ENCODE results near the gene SOD1.
A peak's percentile ranks its signal among the peaks of the same experiment; 100 is the strongest.
"Not testable (repeated sequence)": the region's sequence is repeated elsewhere in the genome, so short reads cannot be mapped to it uniquely, and the experiment has no call there.

SOD1 gene

DNA sequence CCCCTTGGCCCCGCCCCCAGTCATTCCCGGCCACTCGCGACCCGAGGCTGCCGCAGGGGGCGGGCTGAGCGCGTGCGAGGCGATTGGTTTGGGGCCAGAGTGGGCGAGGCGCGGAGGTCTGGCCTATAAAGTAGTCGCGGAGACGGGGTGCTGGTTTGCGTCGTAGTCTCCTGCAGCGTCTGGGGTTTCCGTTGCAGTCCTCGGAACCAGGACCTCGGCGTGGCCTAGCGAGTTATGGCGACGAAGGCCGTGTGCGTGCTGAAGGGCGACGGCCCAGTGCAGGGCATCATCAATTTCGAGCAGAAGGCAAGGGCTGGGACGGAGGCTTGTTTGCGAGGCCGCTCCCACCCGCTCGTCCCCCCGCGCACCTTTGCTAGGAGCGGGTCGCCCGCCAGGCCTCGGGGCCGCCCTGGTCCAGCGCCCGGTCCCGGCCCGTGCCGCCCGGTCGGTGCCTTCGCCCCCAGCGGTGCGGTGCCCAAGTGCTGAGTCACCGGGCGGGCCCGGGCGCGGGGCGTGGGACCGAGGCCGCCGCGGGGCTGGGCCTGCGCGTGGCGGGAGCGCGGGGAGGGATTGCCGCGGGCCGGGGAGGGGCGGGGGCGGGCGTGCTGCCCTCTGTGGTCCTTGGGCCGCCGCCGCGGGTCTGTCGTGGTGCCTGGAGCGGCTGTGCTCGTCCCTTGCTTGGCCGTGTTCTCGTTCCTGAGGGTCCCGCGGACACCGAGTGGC lies at the start of gene SOD1:
Gene SOD1 (plus strand): TSS at position 158 of the 723 bp plus-strand sequence. CDS start 77 bp downstream, at position 235.
- peak; percentile 89 to 94 for DNase-seq

DNA sequence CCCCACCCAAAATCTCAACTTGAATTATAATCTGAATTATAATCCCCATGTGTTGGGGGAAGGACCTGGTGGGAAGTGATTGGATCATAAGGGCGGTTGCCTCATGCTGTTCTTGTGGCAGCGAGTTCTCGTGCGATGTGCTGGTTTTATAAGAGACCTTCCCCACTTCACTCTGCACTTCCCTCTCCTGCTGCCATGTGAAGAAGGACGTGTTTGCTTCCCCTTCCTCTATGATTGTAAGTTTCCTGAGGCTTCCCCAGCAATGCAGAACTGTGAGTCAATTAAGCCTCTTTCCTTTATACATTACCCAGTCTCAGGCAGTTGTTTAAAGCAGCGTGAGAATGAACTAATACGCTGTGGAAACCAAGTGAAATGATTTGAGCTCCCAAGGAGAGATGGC lies 48.0 kb upstream of the SOD1 start:
- DNase-seq, result no peak

DNA sequence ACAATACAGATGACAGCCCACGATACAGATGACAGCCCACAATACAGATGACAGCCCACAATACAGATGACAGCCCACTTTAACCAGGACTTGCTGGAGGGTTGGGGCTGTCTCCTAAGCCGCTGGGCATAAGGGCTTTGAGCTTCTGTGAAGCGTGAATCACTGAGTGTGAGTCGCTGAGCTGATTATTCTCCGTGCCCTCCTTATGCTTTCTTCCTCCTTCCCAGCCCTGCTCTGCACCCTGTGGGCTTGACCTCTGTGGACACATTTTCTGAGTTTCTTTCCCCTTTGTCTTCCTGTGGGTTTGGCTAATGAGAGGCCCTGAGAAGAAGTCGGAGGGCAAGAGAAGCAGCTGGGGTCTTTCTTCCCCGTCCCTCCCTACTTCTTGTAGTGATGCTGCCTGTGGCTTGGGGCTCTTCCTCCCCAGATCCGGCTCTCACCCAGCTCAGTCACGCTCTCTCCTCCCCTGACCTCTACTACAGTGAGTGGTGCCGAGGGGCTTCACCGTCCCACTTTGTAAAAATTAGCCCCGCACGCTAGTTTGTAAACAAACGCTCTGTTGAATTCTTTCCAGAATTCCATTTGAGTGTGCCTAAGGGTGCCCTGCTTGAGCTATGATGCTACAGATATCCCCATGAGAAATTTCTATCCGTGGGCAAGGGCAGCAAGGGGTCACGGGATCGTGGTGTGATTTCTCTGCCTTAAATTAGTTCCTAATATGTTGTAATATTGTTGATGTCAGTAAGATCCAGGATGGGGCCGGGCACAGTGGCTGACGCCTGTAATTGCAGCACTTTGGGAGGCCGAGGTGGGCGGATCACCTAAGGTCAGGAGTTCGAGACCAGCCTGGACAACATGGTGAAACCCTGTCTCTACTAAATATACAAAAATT lies 46.4 kb upstream of the SOD1 start:
- peak in 1 of 2 experiments; percentile 27 for DNase-seq

DNA sequence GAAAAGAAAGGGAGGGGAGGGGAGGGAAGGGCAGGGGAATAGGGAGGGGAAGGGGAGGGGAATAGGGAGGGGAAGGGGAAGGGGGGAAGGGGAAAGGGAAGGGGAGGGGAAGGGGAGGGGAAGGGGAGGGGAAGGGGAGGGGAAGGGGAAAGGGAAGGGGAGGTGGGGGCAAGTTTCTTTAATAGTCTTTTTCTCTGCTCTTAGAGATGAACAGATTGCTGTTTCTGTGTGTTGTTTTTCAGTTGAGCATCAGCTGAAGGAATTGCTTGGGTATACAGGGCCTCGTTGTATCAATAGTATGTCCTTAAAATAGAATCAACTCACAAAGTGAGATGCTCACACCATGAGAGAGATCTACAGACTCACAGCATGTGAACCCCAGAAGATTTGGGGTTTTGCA lies 44.8 kb upstream of the SOD1 start:
- DNase-seq, result no peak

DNA sequence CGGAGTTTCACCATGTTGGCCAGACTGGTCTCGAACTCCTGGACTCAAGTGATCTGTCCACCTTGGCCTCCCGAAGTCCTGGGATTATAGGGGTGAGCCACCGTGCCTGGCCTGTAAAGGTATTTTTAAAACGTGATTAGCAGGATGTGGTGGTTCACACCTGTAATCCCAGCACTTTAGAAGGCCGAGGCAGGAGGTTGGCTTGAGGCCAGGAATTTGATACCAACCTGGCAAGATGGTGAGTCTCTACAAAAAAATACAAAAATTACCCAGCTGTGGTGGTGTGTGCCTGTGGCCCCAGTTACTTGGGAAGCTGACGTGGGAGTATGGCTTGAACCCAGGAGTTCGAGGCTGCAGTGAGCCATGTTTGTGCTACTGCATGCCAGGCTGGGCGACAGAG lies 43.3 kb upstream of the SOD1 start:
- DNase-seq, result no peak

DNA sequence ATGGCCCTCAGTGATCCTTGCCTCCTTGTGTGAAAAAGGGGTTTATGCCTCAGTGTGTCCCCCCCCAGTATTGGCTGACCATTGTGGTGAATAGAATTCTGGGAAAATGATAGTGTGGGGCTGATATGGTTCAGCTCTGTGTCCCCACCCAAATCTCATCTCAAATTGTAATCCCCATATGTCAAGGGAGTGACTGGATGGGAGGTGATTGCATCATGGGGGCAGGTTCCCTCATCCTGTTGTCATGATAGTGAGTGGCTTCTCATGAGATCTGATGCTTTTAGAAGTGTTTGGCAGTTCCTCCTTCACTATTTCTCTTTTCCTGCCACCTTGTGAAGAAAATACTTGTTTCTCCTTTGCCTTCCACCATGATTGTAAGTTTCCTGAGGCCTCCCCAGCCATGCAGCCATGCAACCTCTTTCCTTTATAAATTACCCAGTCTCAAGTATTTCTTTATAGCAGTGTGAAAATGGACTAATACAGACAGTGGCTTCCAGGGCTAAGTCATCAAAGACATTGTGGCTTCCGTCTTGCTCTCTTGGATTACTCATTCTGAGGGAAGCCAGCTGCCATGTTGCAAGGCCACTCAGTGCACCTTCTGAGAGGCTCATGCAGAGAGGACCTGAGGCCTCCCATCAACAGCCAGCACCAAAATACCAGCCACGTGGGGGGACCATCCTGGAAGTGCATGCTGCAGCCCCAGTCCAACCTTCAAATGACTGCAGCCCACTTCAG lies 40.6 kb upstream of the SOD1 start:
- DNase-seq, result no peak

DNA sequence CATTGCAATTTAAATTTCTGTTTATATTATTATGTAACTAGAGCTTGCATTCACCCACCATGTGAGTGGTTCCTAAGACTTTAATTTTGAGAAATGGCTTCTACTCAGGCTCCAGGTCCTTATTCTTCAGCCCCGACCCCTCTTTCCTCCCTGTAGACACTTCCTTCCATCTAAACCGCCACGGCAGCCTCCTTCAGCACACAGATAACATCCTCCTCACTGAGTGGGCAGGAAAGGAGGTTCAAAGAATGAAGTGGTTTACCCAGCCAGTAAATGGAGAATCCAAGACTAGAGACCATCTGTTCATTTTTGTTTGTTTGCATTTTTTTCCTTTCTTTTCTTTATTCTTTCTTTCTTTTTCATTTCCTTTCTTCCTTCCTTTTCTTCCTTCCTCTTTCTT lies 37.1 kb upstream of the SOD1 start:
- no peak for DNase-seq

DNA sequence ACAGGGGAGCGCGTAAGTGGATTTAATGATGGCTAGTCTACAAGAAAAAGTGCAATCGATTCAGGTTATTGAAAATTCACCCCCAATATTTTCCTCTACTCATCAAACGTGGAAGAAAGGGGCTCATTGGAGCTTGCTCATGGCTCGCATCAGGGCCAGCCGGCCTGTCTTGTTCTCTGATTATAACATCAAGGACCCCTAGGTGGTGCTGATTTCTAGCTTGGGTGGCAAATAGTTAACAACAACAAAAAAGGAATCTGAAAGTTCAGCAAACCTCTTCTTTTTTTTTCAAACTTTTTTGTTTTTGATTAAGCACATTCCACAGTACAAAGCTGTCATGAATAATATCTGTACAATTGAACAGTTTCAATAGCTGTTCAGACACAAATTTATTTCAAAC lies 35.8 kb upstream of the SOD1 start:
- DNase-seq, result peak in 1 of 2 experiments; percentile 18

DNA sequence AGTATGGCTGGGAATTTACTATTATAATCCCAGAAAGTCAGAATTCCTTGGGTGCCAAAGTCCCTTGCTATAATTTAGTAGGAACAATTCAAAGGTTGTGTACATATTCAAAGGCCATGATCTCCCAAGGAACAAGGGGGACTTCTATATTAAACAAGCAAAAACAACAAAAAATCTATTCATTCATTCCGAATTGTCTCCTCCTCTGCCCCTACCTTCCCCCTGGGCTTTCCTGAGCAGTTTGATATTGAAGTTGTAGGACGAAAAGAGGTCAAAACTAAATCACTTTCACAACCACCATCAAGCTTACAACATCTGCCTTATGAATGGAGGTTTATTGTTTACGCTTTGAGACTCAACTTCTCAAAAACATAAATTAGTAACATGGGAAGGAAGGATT lies 35.3 kb upstream of the SOD1 start:
- DNase-seq, result no peak

DNA sequence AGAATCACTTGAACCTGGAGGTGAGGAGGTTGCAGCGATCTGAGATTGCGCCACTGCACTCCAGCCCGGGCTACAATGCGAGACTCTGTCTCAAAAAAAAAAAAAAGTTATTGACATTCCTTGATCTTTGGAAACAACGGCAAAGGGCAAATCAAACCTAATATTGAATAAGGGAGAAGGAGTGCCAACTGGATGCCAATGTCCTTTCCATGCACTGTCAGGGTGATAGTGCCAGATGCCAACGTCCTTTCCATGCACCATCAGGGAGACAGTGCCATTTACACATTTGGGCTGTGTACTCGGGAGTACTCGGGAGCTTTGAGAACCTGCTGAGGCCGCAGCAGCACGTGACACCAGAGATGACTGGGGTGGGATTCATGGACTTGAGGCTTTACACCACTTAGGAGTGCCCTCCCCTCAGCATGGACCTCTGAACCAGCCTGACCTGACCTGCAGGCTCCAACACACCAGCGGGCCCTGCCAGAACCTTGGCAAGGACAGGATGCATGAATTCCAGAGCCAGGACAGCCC lies 34.5 kb upstream of the SOD1 start:
- DNase-seq, result no peak

DNA sequence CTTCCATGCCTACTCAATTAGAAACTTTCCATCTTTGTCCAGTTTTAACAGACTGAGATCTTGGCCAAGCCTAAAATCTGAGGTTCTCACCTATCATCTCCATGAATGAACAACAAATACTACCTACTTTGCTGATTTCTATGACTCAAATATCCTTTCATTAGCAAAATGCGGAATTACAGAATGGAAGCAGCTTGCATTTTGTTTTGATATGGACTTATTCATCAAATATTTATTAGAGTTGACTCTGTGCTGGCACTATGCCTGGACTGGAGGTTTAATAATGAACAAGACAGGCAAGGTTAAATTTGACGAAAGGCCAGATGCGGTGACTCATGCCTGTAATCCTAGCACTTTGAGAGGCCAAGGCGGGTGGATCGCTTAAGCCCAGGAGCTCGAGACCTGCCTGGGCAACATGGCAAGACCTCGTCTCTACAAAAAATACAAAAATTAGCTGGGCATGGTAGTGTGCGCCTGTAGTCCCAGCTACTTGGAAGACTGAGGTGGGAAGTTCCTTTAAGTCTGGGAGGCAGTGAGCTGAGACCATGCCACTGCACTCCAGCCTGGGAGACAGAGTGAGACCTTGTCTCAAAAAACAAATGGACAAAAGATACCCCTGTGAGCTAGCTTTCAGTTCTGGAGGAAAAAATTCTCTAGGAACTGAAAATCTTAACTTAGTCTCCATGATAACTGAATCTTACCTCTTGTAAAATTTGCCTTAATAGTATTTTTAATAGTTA lies 29.4 kb upstream of the SOD1 start:
- peak in 1 of 2 experiments; percentile 44 for DNase-seq

DNA sequence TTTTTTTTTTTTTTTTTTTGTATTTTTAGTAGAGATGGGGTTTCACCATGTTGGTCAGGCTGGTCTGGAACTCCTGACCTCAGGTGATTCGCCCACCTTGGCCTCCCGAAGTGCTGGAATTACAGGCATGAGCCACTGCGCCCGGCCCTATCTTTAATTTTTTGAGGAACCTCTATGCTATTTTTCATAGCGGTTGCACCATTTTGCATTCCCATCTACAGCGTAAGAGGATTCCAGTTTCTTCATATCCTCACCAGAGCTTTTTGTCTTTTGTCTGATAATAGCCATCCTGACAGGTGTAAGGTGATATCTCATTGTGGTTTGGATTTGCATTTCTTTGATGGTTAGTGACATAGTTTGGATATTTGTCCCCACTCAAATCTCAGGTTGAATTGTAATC lies 27.6 kb upstream of the SOD1 start:
- DNase-seq, result not testable (repeated sequence)

DNA sequence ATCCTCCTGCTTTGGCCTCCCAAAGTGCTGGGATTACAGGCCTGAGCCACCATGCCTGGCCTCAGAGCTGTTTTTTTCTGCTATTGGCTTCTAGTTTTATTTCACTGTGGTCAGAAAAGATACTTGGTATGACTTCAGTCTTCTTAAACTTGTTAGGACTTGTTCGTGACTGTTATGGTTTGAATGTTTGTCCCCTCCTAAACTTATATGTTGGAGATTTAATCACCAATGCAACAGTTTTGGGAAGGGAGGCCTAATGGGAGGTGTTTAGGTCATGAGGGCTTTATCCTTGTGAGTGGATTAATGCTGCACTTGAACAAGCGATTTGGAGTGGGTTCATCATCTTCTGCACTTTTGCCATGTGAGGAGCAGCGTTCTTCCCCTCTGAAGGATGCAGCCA lies 24.5 kb upstream of the SOD1 start:
- no peak for DNase-seq

DNA sequence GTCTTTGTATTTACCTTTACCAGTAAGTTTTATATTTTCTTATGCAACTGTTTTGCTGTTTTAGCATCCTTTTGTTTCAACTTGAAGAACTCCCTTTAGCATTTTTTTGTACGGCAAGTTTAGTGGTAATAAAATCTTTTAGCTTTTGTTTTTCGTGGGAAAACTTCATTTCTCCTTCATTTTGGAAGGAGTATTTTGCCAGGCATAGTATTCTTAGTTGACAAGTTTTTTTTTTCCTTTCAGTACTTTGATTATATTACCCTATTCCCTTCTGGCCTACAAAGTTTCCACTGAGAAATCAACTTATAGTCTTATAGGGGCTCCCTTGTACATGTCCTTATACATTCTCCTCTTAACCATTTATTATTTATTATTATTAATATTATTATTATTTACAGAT lies 22.6 kb upstream of the SOD1 start:
- no peak for DNase-seq

DNA sequence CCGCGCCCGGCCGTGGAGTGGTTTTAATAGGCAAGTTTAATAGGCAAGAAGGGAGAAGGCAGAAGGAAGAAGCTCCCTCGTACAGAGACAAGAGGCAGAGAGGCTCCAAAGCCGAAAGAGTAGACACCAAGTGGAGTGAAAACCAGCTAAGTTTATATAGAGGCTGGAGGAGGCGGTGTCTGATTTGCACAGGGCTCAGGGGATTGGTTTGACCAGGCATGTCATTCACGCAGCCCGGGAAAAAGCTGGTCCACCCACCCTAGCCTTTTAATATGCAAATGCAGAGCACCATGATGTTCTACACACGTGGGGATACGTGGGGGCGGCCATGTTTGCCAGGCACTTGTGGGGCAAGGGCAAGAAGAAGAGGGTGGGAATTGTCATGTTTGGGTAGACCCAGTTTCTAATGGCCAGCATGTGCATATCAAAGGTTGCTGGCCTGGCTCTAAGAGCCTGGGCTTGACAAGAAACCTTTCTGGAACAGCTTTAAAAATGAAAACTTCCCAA lies 18.0 kb upstream of the SOD1 start:
- DNase-seq, result no peak

DNA sequence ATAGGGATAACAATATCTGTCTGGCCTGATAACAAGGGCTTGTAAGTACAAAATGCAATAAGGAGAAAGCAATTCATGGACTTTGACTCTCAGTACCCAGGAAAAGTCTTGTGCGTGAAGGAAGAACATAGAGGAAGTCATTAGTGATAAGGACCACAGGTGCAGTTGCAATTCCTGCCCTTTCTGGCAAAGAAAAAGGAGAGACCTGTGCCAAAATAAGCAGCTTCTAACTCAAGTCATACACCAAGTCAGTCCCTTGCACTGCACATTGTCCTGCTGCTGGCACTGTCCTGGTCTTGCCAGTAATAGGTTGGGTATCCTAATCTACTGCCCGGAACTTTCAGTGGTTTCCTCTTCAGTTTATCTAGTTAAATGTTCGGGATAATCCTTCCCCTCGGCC lies 14.8 kb upstream of the SOD1 start:
- no peak for DNase-seq

DNA sequence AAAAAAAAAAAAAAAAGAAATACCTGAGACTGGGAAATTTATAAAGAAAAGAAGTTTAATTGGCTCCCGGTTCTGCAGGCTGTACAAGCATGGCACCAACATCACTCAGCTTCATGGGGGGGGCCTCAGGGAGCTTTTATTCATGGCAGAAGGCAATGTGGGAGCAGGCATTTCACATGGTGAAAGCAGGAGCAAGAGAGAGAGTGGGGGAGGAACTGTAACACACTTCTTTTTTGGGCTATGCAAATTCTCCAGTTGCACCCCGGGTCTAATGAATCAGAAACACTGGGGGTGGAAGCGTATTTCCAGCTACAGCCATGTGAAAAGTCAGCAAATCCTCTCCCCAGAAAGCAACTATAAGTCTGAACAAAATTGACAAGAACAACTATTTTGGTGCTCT lies 11.8 kb upstream of the SOD1 start:
- no peak for DNase-seq

DNA sequence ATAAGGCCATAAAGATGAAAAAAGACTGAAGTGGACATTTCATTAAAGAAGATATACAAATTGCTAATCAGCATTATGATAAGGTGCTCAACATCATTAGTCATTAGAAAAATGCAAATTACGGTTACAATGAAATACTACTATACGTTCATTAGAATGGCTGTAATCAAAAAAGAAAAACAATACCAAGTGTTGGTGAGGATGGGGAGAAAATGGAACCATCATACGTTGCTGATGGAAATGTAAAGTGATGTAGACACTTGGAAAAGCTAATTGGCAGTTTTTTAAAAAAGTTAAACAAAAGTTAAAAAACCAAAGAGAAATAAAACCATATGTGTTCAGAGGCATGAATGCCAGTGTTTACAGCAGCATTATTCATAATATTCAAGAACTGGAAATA lies 8.6 kb upstream of the SOD1 start:
- DNase-seq, result no peak

DNA sequence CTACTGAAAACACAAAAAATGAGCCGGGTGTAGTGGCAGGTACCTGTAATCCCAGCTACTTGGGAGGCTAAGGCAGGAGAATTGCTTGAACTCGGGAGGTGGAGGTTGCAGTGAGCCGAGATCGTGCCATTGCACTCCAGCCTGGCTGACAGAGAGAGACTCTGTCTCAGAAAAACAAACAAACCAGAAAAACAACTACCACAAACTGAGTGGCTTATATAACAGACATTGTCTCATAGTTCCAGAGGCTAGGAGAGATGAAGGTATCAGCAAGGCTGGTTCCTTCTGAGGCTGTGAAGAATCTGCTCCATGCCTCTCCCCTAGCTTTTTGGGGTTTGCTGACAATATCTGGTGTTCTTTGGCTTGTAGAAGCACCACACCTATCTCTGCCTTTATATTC lies 8.0 kb upstream of the SOD1 start:
- DNase-seq, result not testable (repeated sequence)

DNA sequence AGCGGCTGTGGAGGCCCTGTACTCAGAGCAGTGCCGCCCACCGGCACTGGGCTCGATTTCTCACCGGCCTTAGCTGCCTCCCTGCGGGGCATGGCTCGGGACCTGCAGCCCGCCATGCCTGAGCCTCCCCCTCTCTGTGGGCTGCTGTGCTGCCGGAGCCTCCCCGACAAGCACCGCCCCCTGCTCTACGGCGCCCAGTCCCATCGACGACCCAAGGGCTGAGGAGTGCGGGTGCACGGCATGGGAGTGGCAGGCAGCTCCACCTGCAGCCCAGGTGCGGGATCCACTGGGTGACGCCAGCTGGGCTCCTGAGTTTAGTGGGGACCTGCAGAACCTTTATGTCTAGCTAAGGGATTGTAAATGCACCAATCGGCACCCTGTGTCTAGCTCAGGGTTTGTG lies 5.2 kb upstream of the SOD1 start:
- no peak for DNase-seq

DNA sequence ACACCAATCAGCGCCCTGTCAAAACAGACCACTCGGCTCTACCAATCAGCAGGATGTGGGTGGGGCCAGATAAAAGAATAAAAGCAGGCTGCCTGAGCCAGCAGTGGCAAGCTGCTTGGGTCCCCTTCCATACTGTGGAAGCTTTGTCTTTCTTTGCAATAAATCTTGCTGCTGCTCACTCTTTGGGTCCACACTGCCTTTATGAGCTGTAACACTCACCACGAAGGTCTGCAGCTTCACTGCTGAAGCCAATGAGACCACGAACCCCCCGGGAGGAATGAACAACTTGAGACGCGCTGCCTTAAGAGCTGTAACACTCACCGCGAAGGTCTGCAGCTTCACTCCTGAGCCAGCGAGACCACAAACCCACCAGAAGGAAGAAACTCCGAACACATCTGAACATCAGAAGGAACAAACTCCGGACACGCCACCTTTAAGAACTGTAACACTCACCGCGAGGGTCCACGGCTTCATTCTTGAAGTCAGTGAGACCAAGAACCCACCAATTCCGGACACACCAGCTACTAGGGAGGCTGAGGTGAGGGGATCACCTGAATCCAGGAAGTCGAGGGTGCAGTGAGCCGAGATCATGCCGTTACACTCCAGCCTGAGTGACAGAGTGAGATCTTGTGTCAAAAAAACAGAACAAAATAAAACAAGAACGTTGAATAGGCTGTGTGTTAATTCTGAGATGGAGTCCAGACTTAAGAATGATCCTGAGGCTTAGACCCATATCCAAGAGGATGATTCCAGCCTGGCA lies 4.5 kb upstream of the SOD1 start:
- not testable (repeated sequence) for DNase-seq
